AG04450 (cell line): ENCODE data around the gene GAB3. TPM values are rescaled to one million over a fixed set of nuclear protein-coding genes. Genes with fewer than 3 reads are reported as not detected.

Experiments used
- CTCF ChIA-PET: fragments of 300-600, 350-600 bp; formaldehyde crosslinking; extraction: SDS; loops from one replicate; lab custom pipeline; 2022; ENCODE audit warnings: antibody characterized with exemption, inconsistent platforms; lab: Charles Lee
- POLR2A ChIA-PET: fragments of 350-600 bp; formaldehyde crosslinking; extraction: SDS; loops from one replicate; lab custom pipeline; 2021; ENCODE audit warnings: antibody characterized with exemption, inconsistent platforms; lab: Yijun Ruan, JAX
- DNase-seq: peaks from one replicate; pipeline ENCODE4 v3.0.0-alpha.2; 2011; ENCODE audit warnings: low read depth, low spot score
- H3K27ac ChIP-seq: one replicate; pipeline ENCODE4 v1.5.1; 2012; ENCODE audit warnings: low read depth, low read length, control low read depth
- H3K27me3 ChIP-seq: one replicate; pipeline ENCODE4 v1.6.0; 2012; ENCODE audit warnings: low read length; ENCODE audit not compliant: control insufficient read depth, insufficient read depth
- H3K4me3 ChIP-seq: 2 replicates; pipeline ENCODE4 v1.5.1; 2011; ENCODE audit warnings: mild to moderate bottlenecking, low read depth, low read length, control low read depth
- H3K9me3 ChIP-seq: 2 replicates; pipeline ENCODE4 v1.5.1; 2012; ENCODE audit warnings: low read length; ENCODE audit not compliant: control insufficient read depth, insufficient read depth
- CTCF ChIP-seq: IDR thresholded peaks from 2 replicates; pipeline ENCODE4 v1.5.1; 2011; ENCODE audit warnings: low read depth, low read length, control low read depth, inconsistent platforms
- polyA plus RNA-seq: library from polyadenylated mRNA; depleted of rRNA; stranded (reverse); fragments of >200 nt; gene quantifications from 2 replicates; pipeline ENCODE4 v1.2.3, GENCODE V29; 2011

GAB3 gene
- polyA plus RNA-seq, 1 experiment = 2.5 TPM

GRCh38 chrX:154658957-154659356 lies 91.9 kb downstream of the GAB3 start:
- no peak overlapping the region for H3K4me3 ChIP-seq
- no peaks in the 10 kb centered on the region for H3K9me3 ChIP-seq
- DNase-seq = no peak
- no peaks in the 10 kb centered on the region for H3K27me3 ChIP-seq
- H3K27ac ChIP-seq = no peak overlapping the region
- ChIA-PET CTCF (no interaction called here), POLR2A (no interaction called here)
- no peak for TF ChIP-seq CTCF

GRCh38 chrX:154658187-154658586 lies 92.7 kb downstream of the GAB3 start:
- no peak for DNase-seq
- ChIA-PET POLR2A (no interaction called here), CTCF (no interaction called here)
- H3K27me3 ChIP-seq = no peaks in the 10 kb centered on the region
- TF ChIP-seq CTCF = no peak
- no peak overlapping the region for H3K4me3 ChIP-seq
- H3K9me3 ChIP-seq = no peaks in the 10 kb centered on the region
- no peak overlapping the region for H3K27ac ChIP-seq

GRCh38 chrX:154657226-154657805 lies 93.6 kb downstream of the GAB3 start:
- H3K4me3 ChIP-seq = no peak overlapping the region
- TF ChIP-seq CTCF = no peak
- H3K27me3 ChIP-seq = no peaks in the 10 kb centered on the region
- POLR2A ChIA-PET = no interaction called here
- no peak overlapping the region for H3K27ac ChIP-seq
- DNase-seq = no peak
- CTCF ChIA-PET = no interaction called here
- no peaks in the 10 kb centered on the region; the same call in 1 of the 2 replicates for H3K9me3 ChIP-seq

- POLR2A ChIA-PET = no interaction called here
- H3K4me3 ChIP-seq = no peak overlapping the region
- H3K27ac ChIP-seq = no peak overlapping the region
- CTCF ChIA-PET = no interaction called here
- H3K27me3 ChIP-seq = no peaks in the 10 kb centered on the region
- no peak for DNase-seq
- TF ChIP-seq CTCF = no peak
- H3K9me3 ChIP-seq = no peaks in the 10 kb centered on the region; the same call in 1 of the 2 replicates
Observed at GRCh38 chrX:154655786-154656185, 95.1 kb downstream of the GAB3 start.

- POLR2A ChIA-PET = no interaction called here
- no peak overlapping the region for H3K4me3 ChIP-seq
- no peak for TF ChIP-seq CTCF
- no peaks in the 10 kb centered on the region for H3K27me3 ChIP-seq
- DNase-seq = no peak
- no peak overlapping the region for H3K27ac ChIP-seq
- no peaks in the 10 kb centered on the region; the same call in 1 of the 2 replicates for H3K9me3 ChIP-seq
- CTCF ChIA-PET = no interaction called here
Observed at GRCh38 chrX:154655346-154655745, 95.5 kb downstream of the GAB3 start.
